Vagina (tissue), 2 donors: ENCODE measurements around the gene C11orf42. TPM values are rescaled to one million over a fixed set of nuclear protein-coding genes. Genes with fewer than 3 reads are reported as not detected.

Experiments used
- DNase-seq, 2 donors: peaks; one replicate each; pipeline ENCODE4 v3.0.0-alpha.2; 2017; ENCODE audit errors: extremely low spot score in 2 of 2
- H3K27ac ChIP-seq: fragments of 200-600 bp; sonication (generic); one replicate; pipeline ENCODE4 v1.5.1; 2019
- H3K27me3 ChIP-seq: fragments of 200-600 bp; sonication (generic); one replicate; pipeline ENCODE4 v1.5.1; 2019
- H3K36me3 ChIP-seq, 2 donors: fragments of 200-600 bp; sonication (generic); one replicate each; pipeline ENCODE4 v1.5.1; 2017 to 2019
- H3K4me1 ChIP-seq: fragments of 200-600 bp; sonication (generic); one replicate; pipeline ENCODE4 v1.5.1; 2019
- H3K4me3 ChIP-seq, 2 donors: fragments of 200-600 bp; sonication (generic); 1 replicate in 1 of 2; 2 replicates in 1 of 2; pipeline ENCODE4 v1.5.1; 2016 to 2019
- H3K9me3 ChIP-seq: fragments of 200-600 bp; sonication (generic); one replicate; pipeline ENCODE4 v1.5.1; 2019
- CTCF ChIP-seq, 3 experiments: fragments of 450-650 bp in 2 of 3; fragments of 200-600 bp in 1 of 3; sonication (generic) in 1 of 3; IDR thresholded peaks; one replicate each; pipeline ENCODE4 v1.5.1; 2017 to 2019; ENCODE audit warnings: antibody characterized with exemption in 3 of 3, mild to moderate bottlenecking in 2 of 3, moderate library complexity in 2 of 3
- POLR2A ChIP-seq, 2 donors: fragments of 450-650 bp; IDR thresholded peaks; one replicate each; pipeline ENCODE4 v1.6.1; 2017; ENCODE audit warnings: antibody characterized with exemption in 2 of 2, mild to moderate bottlenecking in 2 of 2, moderate library complexity in 2 of 2
- POLR2AphosphoS5 ChIP-seq, 2 donors: sonication (generic); formaldehyde crosslinking; IDR thresholded peaks; one replicate each; pipeline ENCODE4 v1.9.0; 2017; ENCODE audit warnings: antibody characterized with exemption in 2 of 2, mild to moderate bottlenecking in 2 of 2, low read depth in 1 of 2; ENCODE audit not compliant: insufficient read depth in 1 of 2
- intact Hi-C: fragments of 100-400 bp; cut with DNase I; formaldehyde crosslinking; loops from one replicate; pipeline ENCODE4 v1.15.1; 2023
- total RNA-seq: library from RNA; depleted of rRNA; stranded (reverse); fragments of >200 nt; gene quantifications from one replicate; pipeline ENCODE4 v1.2.3, GENCODE V29; 2016

C11orf42 gene
- total RNA-seq, 1 donor from 2014 or later, result not detected

GRCh38 chr11:6209801-6210200 is 4.4 kb downstream of the C11orf42 start:
- peaks cover 0 to 40% of the 10 kb centered on the region in 2 donors for H3K36me3 ChIP-seq
- no peak overlapping the region for H3K4me3 ChIP-seq
- TF ChIP-seq POLR2A (IDR thresholded peaks at IDR 0.05), result no peak
- TF ChIP-seq POLR2AphosphoS5 (IDR thresholded peaks at IDR 0.05; ENCODE audit: insufficient read depth in 1 of 2, low read depth in 1 of 2), result no peak
- TF ChIP-seq CTCF (IDR thresholded peaks at IDR 0.05), result no peak
- DNase-seq, result no peak
- no peaks in the 10 kb centered on the region for H3K4me1 ChIP-seq
- no peaks in the 10 kb centered on the region for H3K9me3 ChIP-seq
- H3K27me3 ChIP-seq, result no peaks in the 10 kb centered on the region
- intact Hi-C loops, result no loop called here
- H3K27ac ChIP-seq, result no peak overlapping the region

GRCh38 chr11:6210274-6210955 is 5.1 kb downstream of the C11orf42 start:
- intact Hi-C loops, result no loop called here
- TF ChIP-seq POLR2A (IDR thresholded peaks at IDR 0.05), result no peak
- TF ChIP-seq POLR2AphosphoS5 (IDR thresholded peaks at IDR 0.05; ENCODE audit: insufficient read depth in 1 of 2, low read depth in 1 of 2), result no peak
- no peak for TF ChIP-seq CTCF (IDR thresholded peaks at IDR 0.05)
- H3K4me1 ChIP-seq, result no peaks in the 10 kb centered on the region
- DNase-seq, result no peak
- H3K27ac ChIP-seq, result no peak overlapping the region
- peaks cover 0 to 41% of the 10 kb centered on the region in 2 donors for H3K36me3 ChIP-seq
- no peaks in the 10 kb centered on the region for H3K9me3 ChIP-seq
- no peak overlapping the region for H3K4me3 ChIP-seq
- H3K27me3 ChIP-seq, result no peaks in the 10 kb centered on the region

- no peak for DNase-seq
- no peaks in the 10 kb centered on the region for H3K9me3 ChIP-seq
- H3K27ac ChIP-seq, result no peak overlapping the region
- H3K36me3 ChIP-seq, result peaks cover 0 to 65% of the 10 kb centered on the region in 2 donors
- no peak overlapping the region for H3K4me3 ChIP-seq
- intact Hi-C loops, result no loop called here
- peaks cover 5% of the 10 kb centered on the region for H3K4me1 ChIP-seq
- no peaks in the 10 kb centered on the region for H3K27me3 ChIP-seq
- no peak for TF ChIP-seq POLR2A (IDR thresholded peaks at IDR 0.05)
- TF ChIP-seq CTCF (IDR thresholded peaks at IDR 0.05), result no peak
- no peak for TF ChIP-seq POLR2AphosphoS5 (IDR thresholded peaks at IDR 0.05; ENCODE audit: insufficient read depth in 1 of 2, low read depth in 1 of 2)
These were observed 9.2 kb downstream of the C11orf42 start for GRCh38 chr11:6214530-6214929.

- peaks cover 10% of the 10 kb centered on the region for H3K4me1 ChIP-seq
- intact Hi-C loops, result no loop called here
- no peaks in the 10 kb centered on the region for H3K27me3 ChIP-seq
- H3K27ac ChIP-seq, result no peak overlapping the region
- no peak for DNase-seq
- no peak overlapping the region for H3K4me3 ChIP-seq
- H3K9me3 ChIP-seq, result no peaks in the 10 kb centered on the region
- TF ChIP-seq POLR2A (IDR thresholded peaks at IDR 0.05), result no peak
- no peak for TF ChIP-seq CTCF (IDR thresholded peaks at IDR 0.05)
- no peak for TF ChIP-seq POLR2AphosphoS5 (IDR thresholded peaks at IDR 0.05; ENCODE audit: insufficient read depth in 1 of 2, low read depth in 1 of 2)
- peaks cover 0 to 55% of the 10 kb centered on the region in 2 donors for H3K36me3 ChIP-seq
These were observed 11.1 kb downstream of the C11orf42 start for GRCh38 chr11:6216501-6216900.

GRCh38 chr11:6217722-6218121 is 12.4 kb downstream of the C11orf42 start:
- H3K4me1 ChIP-seq, result peaks cover 10% of the 10 kb centered on the region
- H3K27ac ChIP-seq, result no peak overlapping the region
- intact Hi-C loops, result no loop called here
- no peak overlapping the region for H3K4me3 ChIP-seq
- no peak for TF ChIP-seq POLR2A (IDR thresholded peaks at IDR 0.05)
- TF ChIP-seq POLR2AphosphoS5 (IDR thresholded peaks at IDR 0.05; ENCODE audit: insufficient read depth in 1 of 2, low read depth in 1 of 2), result no peak
- no peak for TF ChIP-seq CTCF (IDR thresholded peaks at IDR 0.05)
- H3K36me3 ChIP-seq, result peaks cover 0 to 64% of the 10 kb centered on the region in 2 donors
- no peaks in the 10 kb centered on the region for H3K27me3 ChIP-seq
- no peaks in the 10 kb centered on the region for H3K9me3 ChIP-seq
- no peak for DNase-seq
